ENCODE measurements around the gene PRSS53. TPM values are rescaled to one million over a fixed set of nuclear protein-coding genes. Genes with fewer than 3 reads are reported as not detected.

Gene PRSS53
- total RNA-seq, 4 donors from 2014 or later, result 0.63 to 2.2 (median 1.3) TPM

DNA sequence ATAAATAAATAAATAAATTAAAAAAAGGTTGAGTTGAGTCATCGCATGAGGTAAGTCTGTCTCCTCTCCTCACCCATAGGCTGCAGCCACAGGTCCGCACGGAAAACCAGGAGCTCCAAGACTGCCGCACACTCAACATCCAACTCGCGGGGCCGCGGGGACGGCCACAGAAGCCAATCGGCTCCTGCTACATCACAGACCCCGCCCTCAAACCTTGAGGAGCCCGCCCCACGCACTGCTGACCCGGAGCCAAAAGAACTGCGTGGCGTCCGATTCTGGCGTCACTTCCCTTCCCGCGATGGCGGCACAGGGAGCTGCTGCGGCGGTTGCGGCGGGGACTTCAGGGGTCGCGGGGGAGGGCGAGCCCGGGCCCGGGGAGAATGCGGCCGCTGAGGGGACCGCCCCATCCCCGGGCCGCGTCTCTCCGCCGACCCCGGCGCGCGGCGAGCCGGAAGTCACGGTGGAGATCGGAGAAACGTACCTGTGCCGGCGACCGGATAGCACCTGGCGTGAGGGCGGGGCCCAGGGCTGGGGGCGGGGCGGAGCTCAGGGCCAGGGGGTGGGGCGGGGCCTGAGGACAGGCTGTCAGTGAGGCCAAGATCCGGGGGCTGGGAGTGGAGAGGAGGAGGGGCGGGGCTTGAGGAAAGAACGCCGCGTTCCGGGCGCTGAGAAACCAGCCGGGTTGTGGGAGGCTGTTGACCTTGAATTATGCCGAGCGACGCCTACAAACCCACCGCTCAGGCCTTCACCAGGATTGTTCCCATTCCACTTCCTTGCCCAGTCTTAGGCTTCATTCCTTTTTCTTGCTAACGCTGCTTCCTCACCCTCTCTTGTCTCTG lies 28.9 kb upstream of the PRSS53 start, which contains the start of gene KAT8:
KAT8 (plus strand) TSS at position 281 of the 839 bp plus-strand sequence; CDS start at position 299, 18 bp downstream.
- peak; percentile 97 for DNase-seq (ENCODE audit: low spot score)
- TF ChIP-seq, protein P1, sequence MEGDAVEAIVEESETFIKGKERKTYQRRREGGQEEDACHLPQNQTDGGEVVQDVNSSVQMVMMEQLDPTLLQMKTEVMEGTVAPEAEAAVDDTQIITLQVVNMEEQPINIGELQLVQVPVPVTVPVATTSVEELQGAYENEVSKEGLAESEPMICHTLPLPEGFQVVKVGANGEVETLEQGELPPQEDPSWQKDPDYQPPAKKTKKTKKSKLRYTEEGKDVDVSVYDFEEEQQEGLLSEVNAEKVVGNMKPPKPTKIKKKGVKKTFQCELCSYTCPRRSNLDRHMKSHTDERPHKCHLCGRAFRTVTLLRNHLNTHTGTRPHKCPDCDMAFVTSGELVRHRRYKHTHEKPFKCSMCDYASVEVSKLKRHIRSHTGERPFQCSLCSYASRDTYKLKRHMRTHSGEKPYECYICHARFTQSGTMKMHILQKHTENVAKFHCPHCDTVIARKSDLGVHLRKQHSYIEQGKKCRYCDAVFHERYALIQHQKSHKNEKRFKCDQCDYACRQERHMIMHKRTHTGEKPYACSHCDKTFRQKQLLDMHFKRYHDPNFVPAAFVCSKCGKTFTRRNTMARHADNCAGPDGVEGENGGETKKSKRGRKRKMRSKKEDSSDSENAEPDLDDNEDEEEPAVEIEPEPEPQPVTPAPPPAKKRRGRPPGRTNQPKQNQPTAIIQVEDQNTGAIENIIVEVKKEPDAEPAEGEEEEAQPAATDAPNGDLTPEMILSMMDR (IDR thresholded peaks at IDR 0.05), result no peak
- ATAC-seq (ENCODE audit: low FRiP score), result peak; percentile 95

DNA sequence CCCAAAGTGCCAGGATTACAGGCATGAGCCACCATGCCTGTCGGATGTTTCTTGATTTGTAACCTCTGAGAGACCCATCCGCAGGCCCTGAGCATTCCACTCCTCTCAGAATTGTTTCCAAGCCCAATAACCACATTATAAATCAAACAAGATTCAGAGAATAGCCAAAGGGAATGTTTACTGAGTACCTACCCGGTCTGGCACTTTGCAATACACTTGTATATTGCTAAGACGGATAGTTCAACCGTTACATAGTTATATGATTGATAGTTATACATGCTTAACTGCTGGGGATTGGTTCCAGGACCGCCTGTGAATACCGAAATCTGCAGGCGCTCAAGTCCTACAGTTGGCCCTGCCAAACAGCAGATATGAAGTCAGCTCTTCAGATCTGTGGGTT lies 25.7 kb upstream of the PRSS53 start:
- TF ChIP-seq, protein P1 (IDR thresholded peaks at IDR 0.05), result no peak
- DNase-seq (ENCODE audit: low spot score) (no peak), ATAC-seq (ENCODE audit: low FRiP score) (no peak)

DNA sequence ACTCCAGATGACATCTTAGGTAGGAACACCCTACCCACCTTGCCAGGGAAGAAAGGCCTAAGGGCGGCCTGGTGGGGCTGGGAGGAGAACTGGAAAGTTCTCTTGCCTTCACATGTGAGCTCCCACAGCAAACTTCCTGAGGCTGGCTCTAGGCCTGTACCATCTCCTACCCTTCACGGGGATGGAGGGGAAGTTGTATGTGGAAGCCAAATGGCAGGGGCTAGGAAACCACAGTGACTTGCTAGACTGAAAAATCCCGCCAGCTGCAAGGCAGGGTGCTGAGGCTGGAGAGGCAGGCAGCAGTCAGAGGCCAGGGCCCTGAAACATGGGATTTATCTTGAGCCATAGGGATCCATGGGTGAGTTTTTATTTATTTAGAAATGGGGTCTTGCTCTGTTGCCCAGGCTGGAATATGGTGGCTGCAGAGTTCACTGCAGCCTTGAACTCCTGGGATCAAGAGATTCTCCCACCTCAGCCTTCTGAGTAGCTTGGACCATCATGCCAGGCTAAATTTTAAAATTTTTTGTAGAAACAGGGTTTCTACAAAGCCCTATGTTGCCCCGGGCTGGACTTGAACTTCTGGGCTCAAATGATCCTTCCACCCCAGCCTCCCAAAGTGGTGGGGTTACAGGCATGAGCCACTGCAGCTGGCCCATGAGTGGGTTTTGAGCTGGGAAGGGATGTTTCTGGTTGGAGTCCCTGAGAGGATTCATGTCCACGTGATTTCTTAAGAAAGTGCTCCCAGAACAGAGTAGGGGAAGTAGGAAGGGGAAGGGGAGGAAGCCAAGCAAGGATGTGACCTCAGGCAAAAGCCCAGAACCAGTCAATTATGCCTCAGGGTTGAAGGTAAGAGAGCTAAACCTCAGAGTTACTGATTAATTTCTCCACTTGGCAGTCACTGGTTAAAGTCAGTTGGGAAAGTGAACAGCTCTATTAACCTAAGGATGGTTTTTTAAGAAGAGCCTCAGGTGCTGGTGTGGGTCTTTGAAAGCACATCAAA lies 24.7 kb upstream of the PRSS53 start:
- TF ChIP-seq, protein P1 (IDR thresholded peaks at IDR 0.05), result no peak
- DNase-seq (ENCODE audit: low spot score) (no peak), ATAC-seq (ENCODE audit: low FRiP score) (no peak)

DNA sequence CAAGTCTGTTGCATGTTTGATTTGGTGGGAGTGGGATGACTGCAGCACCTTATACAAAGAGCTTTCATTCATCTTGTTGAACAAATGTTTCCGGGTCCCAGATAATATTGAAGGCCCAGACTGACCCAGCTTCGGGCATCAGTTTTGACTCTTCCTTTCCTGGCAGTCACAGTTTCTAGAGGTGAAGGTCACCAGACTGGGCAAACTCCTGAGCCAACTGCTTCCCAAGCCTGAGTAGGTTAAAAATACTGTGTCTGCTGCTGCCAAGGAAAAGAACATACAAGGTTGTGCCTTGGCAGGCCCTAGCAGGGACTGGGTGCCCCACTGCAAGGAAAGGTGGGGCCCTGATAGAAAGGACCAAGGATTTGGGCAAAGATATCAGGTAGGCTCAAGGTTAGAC lies 24.0 kb upstream of the PRSS53 start:
- ATAC-seq (ENCODE audit: low FRiP score) (no peak), DNase-seq (ENCODE audit: low spot score) (no peak)
- TF ChIP-seq, protein P1 (IDR thresholded peaks at IDR 0.05), result no peak

DNA sequence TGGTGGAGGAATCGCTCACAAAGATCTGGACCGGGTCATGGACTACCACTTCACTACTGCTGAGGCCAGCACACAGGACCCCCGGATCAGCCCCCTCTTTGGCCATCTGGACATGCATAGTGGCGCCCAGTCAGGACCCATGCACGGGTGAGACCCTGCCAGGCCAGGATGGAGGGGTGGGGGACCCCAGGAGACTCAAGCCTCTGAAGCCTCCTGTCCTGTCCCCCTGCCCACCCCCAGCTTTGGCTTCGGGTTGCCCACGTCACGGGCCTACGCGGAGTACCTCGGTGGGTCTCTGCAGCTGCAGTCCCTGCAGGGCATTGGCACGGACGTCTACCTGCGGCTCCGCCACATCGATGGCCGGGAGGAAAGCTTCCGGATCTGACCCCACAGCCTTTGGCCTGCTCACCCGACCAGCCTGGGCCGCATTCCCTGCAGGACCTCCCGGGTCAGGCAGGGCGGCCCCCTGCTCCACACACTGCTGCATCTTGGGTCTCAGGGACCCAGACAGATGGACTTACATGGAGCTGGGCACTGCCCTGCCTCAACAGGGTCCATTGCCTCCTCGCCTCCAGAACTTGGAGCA lies 23.2 kb upstream of the PRSS53 start:
- TF ChIP-seq, protein P1 (IDR thresholded peaks at IDR 0.05), result no peak
- no peak for DNase-seq (ENCODE audit: low spot score)
- no peak for ATAC-seq (ENCODE audit: low FRiP score)

DNA sequence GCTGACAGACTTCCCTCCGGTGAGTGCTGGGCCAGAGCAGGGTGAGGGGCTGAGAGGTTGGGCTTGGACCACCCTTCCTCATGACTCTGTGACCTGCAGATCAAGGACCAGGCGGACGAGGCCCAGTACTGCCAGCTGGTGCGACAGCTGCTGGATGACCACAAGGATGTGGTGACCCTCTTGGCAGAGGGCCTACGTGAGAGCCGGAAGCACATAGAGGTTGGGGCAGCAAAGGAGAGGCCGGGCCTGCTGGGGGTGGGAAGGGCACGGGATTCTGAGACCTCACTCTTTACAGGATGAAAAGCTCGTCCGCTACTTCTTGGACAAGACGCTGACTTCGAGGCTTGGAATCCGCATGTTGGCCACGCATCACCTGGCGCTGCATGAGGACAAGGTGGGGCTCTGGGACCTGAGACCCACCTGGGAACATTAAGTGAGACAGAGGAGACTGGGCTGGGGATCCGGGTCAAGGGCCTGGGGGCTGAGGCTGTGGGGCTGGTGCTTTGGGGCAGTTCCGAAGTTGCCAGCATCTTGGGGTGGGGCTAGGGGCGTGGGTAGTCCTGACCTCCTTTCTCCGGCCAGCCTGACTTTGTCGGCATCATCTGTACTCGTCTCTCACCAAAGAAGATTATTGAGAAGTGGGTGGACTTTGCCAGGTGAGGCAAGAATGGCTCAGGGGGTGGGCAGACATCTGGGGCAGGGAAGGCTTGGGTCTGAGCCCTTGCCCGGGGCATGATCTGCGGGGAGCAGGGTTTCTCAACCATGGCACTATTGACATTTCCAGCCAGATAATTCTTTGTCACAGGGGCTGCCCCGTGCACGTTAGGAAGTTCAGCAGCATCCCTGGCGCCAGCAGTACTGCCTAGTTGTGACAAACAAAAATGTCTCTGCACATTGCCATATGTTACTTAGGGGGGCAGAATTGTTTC lies 21.6 kb upstream of the PRSS53 start:
- TF ChIP-seq, protein P1 (IDR thresholded peaks at IDR 0.05), result no peak
- ATAC-seq (ENCODE audit: low FRiP score) (no peak), DNase-seq (ENCODE audit: low spot score) (no peak)
